ENCODE data around the gene MTRR.

The MTRR gene

GRCh38 chr5:7856855-7857254, 12.1 kb upstream of the MTRR start:
- peak; percentile 34 for DNase-seq (ENCODE audit: low spot score)

DNA sequence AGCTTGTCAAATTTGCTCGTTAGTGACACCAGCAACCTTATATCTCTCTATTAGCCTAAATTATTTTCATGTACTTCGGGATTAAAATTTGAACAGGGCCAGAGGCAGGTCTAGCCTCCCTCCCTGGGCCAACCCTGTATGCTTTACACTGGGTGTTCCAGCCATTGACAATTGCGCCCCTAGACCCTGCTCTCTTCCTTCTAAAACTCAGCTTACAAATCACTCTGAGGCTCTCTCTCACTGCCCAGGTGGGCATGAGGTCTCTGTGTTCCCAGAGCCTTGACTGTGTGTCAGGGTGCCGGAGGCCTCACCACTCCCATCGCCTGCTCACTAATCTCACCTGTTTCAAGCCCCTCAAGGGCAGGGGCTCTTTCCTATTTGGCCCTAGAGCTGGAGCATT, 11.6 kb upstream of the MTRR start:
- TF ChIP-seq, protein P1, sequence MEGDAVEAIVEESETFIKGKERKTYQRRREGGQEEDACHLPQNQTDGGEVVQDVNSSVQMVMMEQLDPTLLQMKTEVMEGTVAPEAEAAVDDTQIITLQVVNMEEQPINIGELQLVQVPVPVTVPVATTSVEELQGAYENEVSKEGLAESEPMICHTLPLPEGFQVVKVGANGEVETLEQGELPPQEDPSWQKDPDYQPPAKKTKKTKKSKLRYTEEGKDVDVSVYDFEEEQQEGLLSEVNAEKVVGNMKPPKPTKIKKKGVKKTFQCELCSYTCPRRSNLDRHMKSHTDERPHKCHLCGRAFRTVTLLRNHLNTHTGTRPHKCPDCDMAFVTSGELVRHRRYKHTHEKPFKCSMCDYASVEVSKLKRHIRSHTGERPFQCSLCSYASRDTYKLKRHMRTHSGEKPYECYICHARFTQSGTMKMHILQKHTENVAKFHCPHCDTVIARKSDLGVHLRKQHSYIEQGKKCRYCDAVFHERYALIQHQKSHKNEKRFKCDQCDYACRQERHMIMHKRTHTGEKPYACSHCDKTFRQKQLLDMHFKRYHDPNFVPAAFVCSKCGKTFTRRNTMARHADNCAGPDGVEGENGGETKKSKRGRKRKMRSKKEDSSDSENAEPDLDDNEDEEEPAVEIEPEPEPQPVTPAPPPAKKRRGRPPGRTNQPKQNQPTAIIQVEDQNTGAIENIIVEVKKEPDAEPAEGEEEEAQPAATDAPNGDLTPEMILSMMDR (IDR thresholded peaks at IDR 0.05; ENCODE audit: extremely low read depth, missing control alignments), result no peak
- no peak for DNase-seq (ENCODE audit: low spot score)

More at GRCh38 chr5:7856855-7857254, 12.1 kb upstream of the MTRR start:
- TF ChIP-seq, protein P1 (IDR thresholded peaks at IDR 0.05; ENCODE audit: extremely low read depth, missing control alignments), result peak; percentile 32

GRCh38 chr5:7857926-7858632, 10.9 kb upstream of the MTRR start:
- DNase-seq (ENCODE audit: low spot score), result no peak
- TF ChIP-seq, protein P1 (IDR thresholded peaks at IDR 0.05; ENCODE audit: extremely low read depth, missing control alignments), result no peak

DNA sequence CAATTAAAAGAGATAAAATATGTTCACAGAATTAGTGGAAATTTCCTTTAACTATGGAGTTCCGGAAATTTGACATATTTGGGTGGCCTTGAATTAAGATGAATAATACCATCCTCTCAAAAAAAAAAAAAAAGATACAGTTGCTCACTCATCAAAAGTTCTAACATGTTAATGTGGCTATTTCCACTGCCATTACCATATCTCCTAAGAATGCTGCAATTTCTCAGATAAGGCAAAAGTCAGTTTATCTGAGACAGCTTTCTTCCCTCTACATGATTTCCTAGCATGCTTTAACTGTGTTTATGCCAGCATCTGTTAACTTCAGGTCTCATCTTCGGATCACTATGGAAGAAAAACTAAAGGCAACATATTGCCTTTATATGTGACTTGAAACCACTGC, 2.8 kb upstream of the MTRR start:
- DNase-seq (ENCODE audit: low spot score), result no peak
- TF ChIP-seq, protein P1 (IDR thresholded peaks at IDR 0.05; ENCODE audit: extremely low read depth, missing control alignments), result no peak

DNA sequence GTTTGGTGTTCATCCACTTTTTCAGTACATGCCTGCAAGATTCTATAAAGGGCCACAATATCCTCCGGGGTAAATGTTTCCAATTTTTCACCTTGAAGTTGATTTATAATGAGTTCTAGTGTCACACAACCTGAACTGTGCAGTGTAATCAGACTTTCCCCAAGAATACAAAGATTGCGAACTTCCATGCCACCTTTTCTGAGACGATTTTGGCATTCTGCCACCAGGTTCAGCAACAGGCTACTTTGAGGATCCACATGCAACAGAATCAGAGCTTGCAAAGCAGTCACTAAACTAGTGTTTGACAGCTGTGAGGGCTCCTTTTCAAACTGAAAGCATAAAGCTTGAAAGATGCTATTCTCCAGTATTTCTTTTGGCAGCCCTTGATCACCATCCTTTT, 1.7 kb upstream of the MTRR start:
- DNase-seq (ENCODE audit: low spot score), result no peak
- TF ChIP-seq, protein P1 (IDR thresholded peaks at IDR 0.05; ENCODE audit: extremely low read depth, missing control alignments), result no peak

DNA sequence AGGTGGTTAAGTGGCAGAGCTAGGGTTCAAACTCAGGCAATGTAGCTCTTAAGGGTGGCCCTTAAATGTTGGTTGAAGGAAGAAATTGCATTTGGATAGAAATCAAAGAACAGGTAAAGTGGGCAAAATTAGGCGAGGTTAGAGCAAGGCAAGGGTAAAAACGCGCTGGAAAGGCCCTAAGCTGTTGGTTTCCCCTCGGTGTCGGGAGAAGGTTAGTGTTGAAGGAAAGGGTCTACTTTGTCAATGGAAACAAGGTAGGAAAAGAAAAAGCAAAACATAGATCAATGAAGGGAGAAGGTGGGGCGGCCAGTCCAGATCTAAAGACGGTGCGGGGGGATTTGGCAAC, 548 bp upstream of the MTRR start:
- TF ChIP-seq, protein P1 (IDR thresholded peaks at IDR 0.05; ENCODE audit: extremely low read depth, missing control alignments), result no peak

GRCh38 chr5:7869474-7870136, 657 bp downstream of the MTRR start:
- DNase-seq (ENCODE audit: low spot score), result peak; percentile 34
- TF ChIP-seq, protein P1 (IDR thresholded peaks at IDR 0.05; ENCODE audit: extremely low read depth, missing control alignments), result no peak

More for the DNA sequence above, 548 bp upstream of the MTRR start:
- no peak for DNase-seq (ENCODE audit: low spot score)

All from GM20000 (cell line).